ENCODE measurements around the gene NDOR1. TPM values are rescaled to one million over a fixed set of nuclear protein-coding genes. Genes with fewer than 3 reads are reported as not detected.

The NDOR1 gene
- total and polyA plus RNA-seq, 2 donors (not counting 3 experiments of a cell fraction or from before 2014, with no cell fraction given): 13.5 to 26.7 TPM

DNA sequence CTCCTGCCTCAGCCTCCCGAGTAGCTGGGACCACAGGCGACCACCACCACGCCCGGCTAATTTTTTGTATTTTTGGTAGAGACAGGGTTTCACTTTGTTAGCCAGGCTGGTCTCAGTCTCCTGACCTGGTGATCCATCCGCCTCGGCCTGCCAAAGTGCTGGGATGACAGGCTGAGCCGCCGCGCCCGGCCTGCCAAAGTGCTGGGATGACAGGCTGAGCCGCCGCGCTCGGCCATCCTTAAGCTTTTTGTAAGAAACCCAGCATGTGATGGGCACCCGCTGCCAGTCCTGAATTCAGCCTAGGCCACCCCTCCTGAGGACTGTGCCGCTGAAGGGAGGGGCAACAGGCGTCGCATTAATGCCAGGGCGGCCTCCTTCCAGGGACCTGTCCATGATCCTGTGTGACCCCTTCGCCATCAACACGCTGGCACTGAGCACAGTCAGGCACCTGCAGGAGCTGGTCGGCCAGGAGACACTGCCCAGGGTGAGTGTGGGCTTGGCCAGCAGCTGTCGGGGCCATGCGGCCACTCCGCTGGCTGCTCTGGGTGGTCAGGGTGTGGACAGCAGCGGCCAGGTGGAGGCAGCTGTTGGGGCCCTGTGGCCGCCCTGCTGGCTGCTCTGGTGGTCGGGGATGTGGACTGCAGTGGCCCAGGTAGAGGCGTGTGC, 60.1 kb downstream of the NDOR1 start:
- H3K9me3 ChIP-seq (replicated peaks; ENCODE audit: control insufficient read depth, insufficient read depth, low read length): no peaks in the 10 kb centered on the region
- peaks cover 22% of the 10 kb centered on the region for H3K4me1 ChIP-seq (ENCODE audit: control insufficient read depth, extremely low read depth, insufficient read depth, low read length)
- H3K27ac ChIP-seq (ENCODE audit: insufficient read depth, low read depth, low read length): no peak overlapping the region
- ChIA-PET CTCF (interaction anchor here (1.1 to 1.5 kb wide), 2 partner anchors 11 to 29 kb away, joined by 3 to 6 read pairs; no protein-coding TSS in a partner anchor), POLR2A (interaction anchor here (1.3 kb wide), 1 partner anchor 21 kb away, joined by 4 read pairs; no protein-coding TSS in a partner anchor)
- H3K27me3 ChIP-seq (ENCODE audit: control insufficient read depth in 2 of 2, insufficient read depth in 2 of 2, low read length in 2 of 2): no peaks in the 10 kb centered on the region
- no peaks in the 10 kb centered on the region for H4K20me1 ChIP-seq (replicated peaks; ENCODE audit: control insufficient read depth, extremely low read depth, insufficient read depth, low read length)
- intact Hi-C loops (cut with micrococcal nuclease): no loop called here
- H3K4me3 ChIP-seq (replicated peaks in 1 of 3; ENCODE audit: insufficient read depth in 1 of 3, low read depth in 1 of 3, low read length in 3 of 3): no peak overlapping the region
- H3K4me2 ChIP-seq (ENCODE audit: insufficient read depth, low read length): no peak overlapping the region
- no peaks in the 10 kb centered on the region for H3K9me1 ChIP-seq (replicated peaks; ENCODE audit: control insufficient read depth, extremely low read depth, insufficient read depth, low read length)
- no peak overlapping the region for H2AFZ ChIP-seq (ENCODE audit: low read depth, low read length)
- FAIRE-seq: no peak
- no peak for DNase-seq (ENCODE audit: low read depth, low spot score)
- no peak overlapping the region for H3K9ac ChIP-seq (replicated peaks; ENCODE audit: extremely low read depth, insufficient read depth, low read length)
- no TSS peak for BruUV-seq (replicated peaks)
- H3K79me2 ChIP-seq (ENCODE audit: control insufficient read depth, insufficient read depth, low read length): no peaks in the 10 kb centered on the region
- TF ChIP-seq JUN (IDR thresholded peaks at IDR 0.05; ENCODE audit: borderline replicate concordance, insufficient read depth, insufficient read length, low read depth) (no peak), POLR2A (IDR thresholded peaks at IDR 0.05; ENCODE audit: low read depth, low read length) (no peak), EZH2 (IDR thresholded peaks at IDR 0.05; ENCODE audit: borderline replicate concordance, low read depth, low read length, severe bottlenecking) (no peak), FOS (IDR thresholded peaks at IDR 0.05; ENCODE audit: borderline replicate concordance, insufficient read depth, low read length) (no peak), GATA2 (IDR thresholded peaks at IDR 0.05; ENCODE audit: insufficient read depth, insufficient read length, low read depth, low read length) (no peak), POLR2AphosphoS5 (IDR thresholded peaks at IDR 0.05; ENCODE audit: insufficient read depth, low read depth, low read length) (no peak), MYC (IDR thresholded peaks at IDR 0.05; ENCODE audit: low read depth, low read length) (no peak)
- TF ChIP-seq, protein P1, sequence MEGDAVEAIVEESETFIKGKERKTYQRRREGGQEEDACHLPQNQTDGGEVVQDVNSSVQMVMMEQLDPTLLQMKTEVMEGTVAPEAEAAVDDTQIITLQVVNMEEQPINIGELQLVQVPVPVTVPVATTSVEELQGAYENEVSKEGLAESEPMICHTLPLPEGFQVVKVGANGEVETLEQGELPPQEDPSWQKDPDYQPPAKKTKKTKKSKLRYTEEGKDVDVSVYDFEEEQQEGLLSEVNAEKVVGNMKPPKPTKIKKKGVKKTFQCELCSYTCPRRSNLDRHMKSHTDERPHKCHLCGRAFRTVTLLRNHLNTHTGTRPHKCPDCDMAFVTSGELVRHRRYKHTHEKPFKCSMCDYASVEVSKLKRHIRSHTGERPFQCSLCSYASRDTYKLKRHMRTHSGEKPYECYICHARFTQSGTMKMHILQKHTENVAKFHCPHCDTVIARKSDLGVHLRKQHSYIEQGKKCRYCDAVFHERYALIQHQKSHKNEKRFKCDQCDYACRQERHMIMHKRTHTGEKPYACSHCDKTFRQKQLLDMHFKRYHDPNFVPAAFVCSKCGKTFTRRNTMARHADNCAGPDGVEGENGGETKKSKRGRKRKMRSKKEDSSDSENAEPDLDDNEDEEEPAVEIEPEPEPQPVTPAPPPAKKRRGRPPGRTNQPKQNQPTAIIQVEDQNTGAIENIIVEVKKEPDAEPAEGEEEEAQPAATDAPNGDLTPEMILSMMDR (IDR thresholded peaks at IDR 0.05; ENCODE audit: extremely low read depth in 1 of 2, insufficient read depth in 1 of 2, low read depth in 1 of 2, low read length in 2 of 2): no peak
- TF ChIP-seq, protein P2, sequence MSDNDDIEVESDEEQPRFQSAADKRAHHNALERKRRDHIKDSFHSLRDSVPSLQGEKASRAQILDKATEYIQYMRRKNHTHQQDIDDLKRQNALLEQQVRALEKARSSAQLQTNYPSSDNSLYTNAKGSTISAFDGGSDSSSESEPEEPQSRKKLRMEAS (IDR thresholded peaks at IDR 0.05; ENCODE audit: insufficient read depth, insufficient read length): no peak
- H3K36me3 ChIP-seq (ENCODE audit: control insufficient read depth in 2 of 2, extremely low read depth in 1 of 2, insufficient read depth in 2 of 2, low read length in 2 of 2): peaks cover 0 to 28% of the 10 kb centered on the region in 2 experiments
- dilution Hi-C loops (cut with MboI; ENCODE audit: extremely low pct_ligation_motif_present, low sequenced_read_pairs): no loop called here

All from endothelial cell of umbilical vein (primary cell).